Ovary (tissue), 3 donors: ENCODE data around the gene ATP6AP1.

Source experiments
- CTCF ChIP-seq, 3 donors: fragments of 450-650 bp in 2 of 3; fragments of 200-600 bp in 1 of 3; IDR thresholded peaks; one replicate each; pipeline versions ENCODE4 v1.5.1 to v1.8.0; 2016 to 2022; ENCODE audit warnings: antibody characterized with exemption in 3 of 3, mild to moderate bottlenecking in 1 of 3
- POLR2A ChIP-seq: fragments of 450-650 bp; IDR thresholded peaks from one replicate; pipeline ENCODE4 v1.6.1; 2017; ENCODE audit warnings: antibody characterized with exemption, mild to moderate bottlenecking, moderate library complexity
- donor health status: DM: no; HTN: no; CAD: no.

DNA sequence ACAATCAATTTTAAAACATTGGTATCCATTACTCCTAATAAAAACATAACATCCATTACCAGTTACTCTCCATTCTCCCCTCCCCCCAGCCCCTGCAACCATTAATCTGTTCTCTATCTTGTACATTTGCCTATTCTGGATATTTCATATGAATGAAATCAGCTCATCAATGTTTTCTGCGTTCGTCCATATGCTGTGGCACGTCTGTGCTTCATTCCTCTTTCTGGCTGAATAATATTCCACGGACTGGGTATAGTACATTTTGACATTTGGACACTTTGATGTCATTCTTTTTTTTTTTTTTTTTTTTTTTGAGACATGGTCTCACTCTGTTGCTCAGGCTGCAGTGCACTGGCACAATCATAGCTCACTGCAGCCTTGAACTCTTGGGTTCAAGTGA lies 24.6 kb upstream of the ATP6AP1 start:
- no peak for TF ChIP-seq CTCF (IDR thresholded peaks at IDR 0.05)
- no peak for TF ChIP-seq POLR2A
